Astrocyte (in vitro differentiated cells and primary cell): ENCODE data around the gene MYCBPAP.

Experiments used
- CTCF ChIP-seq: IDR thresholded peaks from 2 replicates; pipeline ENCODE4 v1.5.1; 2011; ENCODE audit warnings: low read depth, mild to moderate bottlenecking, inconsistent platforms, low read length, moderate library complexity; ENCODE audit not compliant: insufficient read depth
- EZH2 ChIP-seq: IDR thresholded peaks from 2 replicates; pipeline ENCODE4 v1.6.1; 2012; ENCODE audit warnings: mild to moderate bottlenecking, low read length, inconsistent platforms; ENCODE audit not compliant: insufficient read depth

GRCh38 chr17:50511058-50511457 is 2.8 kb downstream of the MYCBPAP start:
- TF ChIP-seq EZH2: no peak
- no peak for TF ChIP-seq CTCF
